NCI-H345 (cell line): Measurements from ENCODE around the gene ARSD.
"Not testable (repeated sequence)": the region's sequence is repeated elsewhere in the genome, so short reads cannot be mapped to it uniquely, and the experiment has no call there.

Source experiments
- DNase-seq: peaks from one replicate; lab custom pipeline; 2025; lab: John Stamatoyannopoulos, UW

The ARSD gene, protein sequence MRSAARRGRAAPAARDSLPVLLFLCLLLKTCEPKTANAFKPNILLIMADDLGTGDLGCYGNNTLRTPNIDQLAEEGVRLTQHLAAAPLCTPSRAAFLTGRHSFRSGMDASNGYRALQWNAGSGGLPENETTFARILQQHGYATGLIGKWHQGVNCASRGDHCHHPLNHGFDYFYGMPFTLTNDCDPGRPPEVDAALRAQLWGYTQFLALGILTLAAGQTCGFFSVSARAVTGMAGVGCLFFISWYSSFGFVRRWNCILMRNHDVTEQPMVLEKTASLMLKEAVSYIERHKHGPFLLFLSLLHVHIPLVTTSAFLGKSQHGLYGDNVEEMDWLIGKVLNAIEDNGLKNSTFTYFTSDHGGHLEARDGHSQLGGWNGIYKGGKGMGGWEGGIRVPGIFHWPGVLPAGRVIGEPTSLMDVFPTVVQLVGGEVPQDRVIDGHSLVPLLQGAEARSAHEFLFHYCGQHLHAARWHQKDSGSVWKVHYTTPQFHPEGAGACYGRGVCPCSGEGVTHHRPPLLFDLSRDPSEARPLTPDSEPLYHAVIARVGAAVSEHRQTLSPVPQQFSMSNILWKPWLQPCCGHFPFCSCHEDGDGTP

DNA sequence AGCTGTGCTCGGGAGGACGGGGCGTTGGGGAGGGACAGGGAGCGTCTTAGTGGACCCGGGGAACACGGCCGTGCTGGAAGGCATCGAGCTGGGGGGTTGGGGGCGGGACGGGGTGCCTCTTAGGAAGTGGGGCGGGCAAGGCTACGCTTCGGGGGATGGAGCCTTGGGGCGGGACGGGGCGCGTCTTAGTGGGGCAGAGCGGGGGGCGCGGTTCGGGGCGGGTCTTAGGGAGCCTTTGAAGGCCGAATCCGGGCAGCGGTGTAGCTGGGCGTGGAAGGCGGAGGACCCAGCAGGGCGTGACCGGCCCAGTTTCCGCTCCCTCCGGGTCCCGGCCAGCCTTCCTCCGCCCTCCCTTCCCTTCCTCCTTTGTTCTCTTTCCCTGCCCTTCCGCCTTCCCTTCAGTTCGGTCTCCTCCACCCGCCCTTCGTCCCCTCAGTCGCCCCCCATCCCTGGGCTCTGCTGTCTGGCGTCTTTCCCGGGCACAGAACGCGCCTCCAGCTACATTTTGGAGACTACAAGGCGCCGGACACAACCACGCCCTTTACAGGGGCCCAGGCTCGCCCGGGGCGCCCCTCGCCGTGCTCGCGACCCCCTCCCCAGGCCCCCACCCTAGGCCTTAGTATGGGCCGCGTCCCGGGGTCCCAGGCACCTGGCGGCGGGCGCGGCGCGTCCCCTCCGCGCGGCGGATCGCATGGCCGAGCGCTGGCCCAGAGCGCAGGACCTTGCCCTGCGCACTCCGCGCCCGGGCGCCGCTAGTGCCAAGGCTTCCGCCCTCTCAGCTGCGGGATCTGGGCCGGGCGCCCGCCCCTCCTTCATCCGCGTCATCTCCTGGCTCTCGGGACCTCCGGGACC, at the start of gene ARSD:
Gene ARSD (minus strand): TSS at position 757 of the 852 bp plus-strand sequence. CDS start 64 bp downstream, at position 693.
- no peak for DNase-seq

DNA sequence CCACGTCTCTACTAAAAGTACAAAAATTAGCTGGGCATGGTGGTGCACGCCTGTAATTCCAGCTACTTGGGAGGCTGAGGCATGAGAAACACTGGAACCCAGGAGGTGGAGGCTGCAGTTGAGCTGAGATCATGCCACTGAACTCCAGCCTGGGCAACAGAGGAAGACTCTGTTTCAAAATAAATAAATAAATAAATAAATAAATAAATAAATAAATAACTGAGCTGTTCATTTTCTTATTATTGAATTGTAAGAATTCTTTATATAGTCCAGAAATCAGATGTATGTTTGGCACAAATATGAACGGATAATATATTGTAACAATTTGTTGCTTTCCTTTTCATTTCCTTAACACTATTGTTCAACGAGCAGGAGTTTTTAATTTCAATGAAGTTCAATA, 49.5 kb upstream of the ARSD start:
- not testable (repeated sequence) for DNase-seq

DNA sequence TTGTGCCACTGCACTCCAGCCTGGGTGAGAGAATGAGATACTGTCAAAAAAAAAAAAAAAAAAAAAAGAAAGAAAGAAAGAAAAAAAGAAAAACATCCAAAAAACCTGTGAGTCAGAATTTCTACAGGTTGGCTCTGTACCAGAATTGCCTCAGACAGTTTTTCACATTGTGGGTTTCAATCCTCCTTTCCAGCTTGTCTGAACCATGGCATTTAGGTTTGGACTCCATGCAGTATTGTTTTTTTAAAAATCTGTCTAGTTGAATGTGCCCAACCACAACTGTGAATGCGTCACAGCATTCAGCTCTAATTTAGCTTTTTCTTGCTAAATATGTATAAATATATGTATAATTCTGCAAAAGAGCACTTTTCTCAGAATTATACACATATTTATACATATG, 45.8 kb upstream of the ARSD start:
- DNase-seq, result no peak

DNA sequence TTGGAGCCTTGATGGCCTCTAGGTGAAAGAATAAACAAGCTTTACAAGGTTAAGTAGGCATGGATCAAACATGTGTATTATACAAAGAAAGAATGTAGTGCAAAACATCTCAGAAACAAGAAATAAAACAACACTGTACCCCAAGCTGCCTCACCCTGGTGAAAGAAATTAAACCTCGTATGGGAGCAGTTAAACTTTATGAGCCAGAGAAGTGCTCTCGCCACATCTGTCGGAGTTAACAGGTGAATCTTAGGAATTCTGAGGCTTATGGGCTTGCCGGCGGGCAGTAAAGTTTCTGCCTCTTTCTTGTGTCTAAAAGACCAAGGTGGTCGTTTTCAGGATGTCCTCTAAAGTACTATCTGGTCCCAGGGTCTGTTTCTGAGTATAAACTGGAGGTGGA, 43.3 kb upstream of the ARSD start:
- DNase-seq, result no peak

DNA sequence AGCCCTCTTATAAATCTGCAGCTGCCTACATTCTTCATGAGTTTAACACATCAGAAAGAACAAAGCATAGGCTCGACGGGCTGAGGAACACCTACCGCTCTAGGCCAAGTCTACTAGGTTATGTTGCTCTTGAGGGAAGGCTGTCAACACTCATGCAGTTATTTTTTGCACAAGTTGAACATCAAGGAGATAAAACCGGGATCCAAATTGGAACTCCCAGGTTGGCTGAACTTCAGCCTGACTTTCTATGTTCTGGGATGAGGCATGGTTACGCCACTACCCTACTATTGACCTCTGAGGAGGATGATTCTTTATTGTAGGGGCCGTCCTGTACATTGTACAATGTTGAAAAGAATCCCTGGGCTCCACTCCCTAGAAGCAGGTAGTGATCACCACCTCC, 39.9 kb upstream of the ARSD start:
- DNase-seq, result no peak

DNA sequence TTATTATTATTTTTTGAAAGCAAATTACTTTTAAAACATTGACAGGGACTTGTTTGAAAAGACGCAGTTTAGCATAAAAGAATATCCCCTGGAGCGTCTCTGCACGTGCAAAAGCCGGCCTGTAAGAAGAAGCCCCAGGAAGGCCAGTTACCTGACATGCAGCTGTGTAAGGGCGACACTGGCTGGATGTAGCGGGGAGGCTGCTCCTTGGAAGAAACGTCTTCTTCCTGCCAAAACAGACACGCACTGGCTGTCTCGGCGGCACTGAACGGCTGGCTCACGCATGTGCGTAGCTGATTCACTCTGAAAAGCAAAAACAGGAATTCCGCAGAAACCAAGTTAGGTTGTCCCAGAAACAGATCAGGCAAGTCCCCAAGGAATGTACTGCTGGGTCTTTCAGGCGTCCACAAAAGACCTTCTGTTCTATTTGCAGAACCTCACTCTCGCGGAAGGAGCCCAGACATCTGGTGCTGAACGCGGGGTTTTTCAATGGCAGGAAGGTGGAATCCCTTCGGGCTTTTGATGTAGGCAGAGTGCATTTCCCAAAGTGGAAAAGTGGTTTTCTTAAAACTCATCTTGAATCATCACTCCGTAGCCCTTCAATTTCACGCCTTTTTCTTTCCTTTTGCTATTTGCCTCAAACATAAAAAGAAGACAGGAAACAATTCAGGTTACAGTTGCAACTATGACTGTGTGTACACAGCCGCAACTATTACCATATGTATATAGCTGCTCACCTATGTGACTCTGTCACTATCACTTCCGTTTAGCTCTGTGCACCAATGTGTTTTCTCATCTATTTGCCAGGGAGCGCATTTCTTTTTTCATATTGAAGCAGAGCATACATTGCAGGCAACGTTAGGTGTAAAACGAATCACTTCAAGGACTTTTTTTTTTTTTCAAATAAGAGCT, 39.1 kb upstream of the ARSD start:
- DNase-seq, result no peak

DNA sequence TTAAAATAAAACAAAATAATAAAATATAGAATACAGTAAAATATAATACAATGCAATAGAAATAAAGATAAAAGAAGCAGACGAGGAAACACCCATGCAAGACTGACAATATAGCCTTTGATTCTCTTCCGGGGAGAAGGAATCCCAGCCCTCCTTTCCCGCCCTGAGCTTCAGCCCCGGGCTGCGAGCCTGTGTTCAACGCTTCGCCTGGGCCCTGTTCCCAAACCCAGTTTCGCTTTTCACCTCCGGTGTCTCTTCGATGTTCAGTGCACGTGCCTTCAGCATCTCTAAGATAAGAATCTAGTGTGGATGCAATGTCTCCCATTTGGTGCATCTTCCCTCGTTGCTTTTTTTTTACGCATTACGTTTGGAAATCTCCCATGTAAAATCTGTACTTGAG, 38.4 kb upstream of the ARSD start:
- DNase-seq, result no peak

DNA sequence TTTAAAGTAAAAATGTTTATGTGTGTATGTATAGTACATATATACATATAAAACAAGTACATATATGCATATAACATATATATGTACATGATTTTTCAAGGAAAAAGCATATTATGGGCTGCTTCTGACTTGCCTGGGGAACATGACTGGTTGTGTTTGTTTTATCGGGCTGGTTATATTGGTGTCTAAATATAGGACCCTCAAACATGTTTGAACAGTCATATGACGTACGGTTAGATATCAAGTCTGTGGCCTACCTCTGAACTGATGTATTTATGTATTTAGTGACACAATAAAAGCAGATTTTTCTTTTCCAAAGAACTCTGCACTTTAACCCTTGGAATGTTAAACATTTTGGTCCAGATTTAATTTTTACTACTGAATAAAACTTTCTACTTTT, 37.9 kb upstream of the ARSD start:
- no peak for DNase-seq

DNA sequence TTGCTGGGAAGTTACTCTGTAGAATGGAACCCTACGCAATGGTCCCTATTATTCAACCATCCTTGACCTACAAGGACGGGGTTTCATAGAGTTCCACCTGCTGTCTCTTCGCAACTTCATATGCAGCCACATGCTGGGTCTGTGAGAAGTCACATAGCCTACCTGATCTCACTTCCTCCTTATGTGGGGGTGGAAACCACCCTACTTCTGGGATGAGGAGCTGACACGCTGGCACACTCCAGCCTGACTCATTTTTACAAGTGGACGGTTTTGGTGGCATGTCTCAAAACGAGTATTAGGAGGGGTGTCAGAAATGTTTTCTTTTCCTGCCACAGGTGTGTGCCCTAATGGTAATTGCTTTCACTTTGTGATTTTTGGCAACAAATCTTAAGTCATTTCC, 36.8 kb upstream of the ARSD start:
- no peak for DNase-seq

DNA sequence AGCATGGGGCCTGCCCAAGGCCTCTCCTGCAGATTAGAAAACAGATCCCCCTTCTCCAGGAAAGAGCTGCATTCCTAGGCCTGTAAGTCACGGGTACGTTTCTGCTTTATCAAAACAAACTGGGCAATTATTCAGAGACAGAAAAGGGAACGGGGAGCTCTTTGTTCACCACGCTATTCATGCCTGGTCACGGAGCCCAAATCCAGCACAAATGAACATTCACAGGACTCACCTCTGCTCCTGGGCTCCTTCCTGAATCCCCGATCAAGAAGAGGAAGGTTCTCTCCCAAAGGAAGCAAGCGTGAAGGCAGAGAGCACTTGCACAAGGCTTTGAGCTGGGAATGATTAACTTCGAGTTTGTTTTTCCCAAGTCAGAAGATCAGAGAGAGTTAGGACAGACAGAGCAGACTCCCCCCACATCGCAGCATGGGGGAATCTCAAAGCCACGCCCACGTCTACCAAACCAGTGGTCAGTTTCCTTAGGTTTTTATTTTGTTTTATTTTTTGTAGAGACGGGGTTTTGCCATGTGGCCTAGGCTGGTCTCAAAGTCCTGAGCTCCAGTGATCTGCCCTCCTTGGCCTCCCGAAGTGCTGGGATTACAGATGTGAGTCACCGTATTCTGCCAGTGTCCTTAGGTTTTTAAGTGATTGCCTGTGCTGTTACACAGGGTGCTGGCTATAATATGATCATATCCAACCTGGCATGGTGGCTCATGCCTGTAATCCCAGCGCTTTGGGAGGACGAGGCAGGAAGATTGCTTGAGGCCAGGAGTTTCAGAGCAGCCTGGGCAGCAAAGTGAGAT, 35.1 kb upstream of the ARSD start:
- not testable (repeated sequence) for DNase-seq

DNA sequence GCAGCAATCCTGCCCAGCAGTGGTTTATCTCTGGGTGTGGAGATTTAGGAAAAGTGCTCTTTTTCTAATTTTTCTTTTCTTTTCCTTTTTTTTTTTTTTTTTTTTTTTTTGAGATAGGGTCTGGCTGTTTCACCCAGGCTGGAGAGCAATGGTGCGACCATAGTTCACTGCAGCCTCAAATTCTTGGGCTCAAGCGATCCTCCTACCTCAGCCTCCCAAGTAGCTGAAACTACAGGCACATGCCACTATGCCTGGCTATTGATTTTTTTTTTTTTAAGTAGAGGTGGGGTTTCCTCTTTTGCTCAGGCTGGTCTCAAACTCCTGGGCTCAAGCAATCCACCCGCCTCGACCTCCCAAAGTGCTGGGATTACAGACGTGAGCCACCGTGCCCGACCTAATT, 34.3 kb upstream of the ARSD start:
- DNase-seq, result not testable (repeated sequence)

DNA sequence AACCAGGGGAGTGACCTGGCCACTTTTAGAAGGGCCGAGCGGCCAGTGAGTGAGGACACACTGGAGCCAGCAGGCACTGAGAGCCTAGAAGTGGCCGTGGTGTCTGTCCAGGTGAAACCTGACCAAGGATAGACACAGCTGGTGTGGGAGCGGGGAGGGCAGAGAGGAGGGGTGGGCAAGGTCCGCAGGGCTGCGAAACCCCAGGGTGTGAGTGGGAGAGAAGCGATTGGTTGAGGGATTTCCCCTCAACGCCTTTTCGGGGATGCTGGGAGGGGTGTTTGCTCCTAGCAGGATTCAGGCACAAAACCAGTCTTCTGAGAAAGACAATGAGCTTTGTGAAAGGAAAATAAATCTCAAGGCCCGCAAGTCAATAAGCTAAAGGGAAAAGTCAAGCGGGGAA, 33.2 kb upstream of the ARSD start:
- no peak for DNase-seq

DNA sequence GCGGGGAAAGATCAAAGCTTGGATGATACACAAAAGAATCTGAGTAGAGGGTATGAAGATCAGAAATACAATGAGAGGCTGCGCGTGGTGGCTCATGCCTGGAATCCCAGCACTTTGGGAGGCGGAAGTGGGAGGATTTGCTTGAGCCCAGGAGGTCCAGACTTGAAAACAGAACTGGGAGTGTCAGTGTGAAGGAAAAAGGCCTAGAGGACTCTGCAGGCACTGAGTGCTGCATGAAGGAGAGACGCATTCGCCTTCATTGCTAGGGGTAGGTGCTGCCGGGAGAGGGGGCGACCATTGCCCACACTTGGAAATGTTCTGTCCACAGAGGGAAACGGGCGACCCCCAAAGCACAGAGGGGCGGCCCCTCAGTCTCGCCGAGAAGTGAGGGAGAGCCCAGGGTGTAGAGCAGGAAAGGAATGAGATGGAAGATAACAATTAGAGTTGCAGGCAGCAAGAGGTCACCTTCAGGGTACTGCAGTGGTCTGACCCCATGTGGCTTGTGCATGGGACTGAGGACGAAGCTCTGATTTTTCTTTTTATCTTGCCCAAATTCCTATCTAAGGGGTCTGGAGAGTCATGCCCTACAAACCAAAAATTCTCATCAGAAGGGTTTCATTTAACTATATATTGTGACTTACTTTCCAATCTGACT, 31.8 kb upstream of the ARSD start:
- DNase-seq, result no peak

DNA sequence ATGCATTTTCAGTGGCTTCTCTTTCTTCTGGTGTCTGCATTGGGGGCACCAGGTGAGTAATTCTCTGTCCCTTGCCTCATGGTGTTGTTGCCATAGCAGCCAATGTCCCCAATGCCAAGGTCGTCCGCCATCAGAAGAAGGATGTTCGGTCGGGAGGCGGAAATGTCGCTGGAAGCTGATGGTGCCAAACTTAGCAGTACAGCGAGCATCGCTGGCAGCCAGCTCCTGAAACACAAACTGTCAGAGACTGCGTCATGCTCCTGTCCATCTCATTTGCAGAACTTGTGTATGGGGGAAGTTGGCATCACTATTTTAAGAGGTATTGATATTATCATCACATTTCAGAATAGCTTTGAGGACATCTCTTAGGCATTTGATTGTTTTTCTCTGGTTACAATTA, 29.1 kb upstream of the ARSD start:
- no peak for DNase-seq

DNA sequence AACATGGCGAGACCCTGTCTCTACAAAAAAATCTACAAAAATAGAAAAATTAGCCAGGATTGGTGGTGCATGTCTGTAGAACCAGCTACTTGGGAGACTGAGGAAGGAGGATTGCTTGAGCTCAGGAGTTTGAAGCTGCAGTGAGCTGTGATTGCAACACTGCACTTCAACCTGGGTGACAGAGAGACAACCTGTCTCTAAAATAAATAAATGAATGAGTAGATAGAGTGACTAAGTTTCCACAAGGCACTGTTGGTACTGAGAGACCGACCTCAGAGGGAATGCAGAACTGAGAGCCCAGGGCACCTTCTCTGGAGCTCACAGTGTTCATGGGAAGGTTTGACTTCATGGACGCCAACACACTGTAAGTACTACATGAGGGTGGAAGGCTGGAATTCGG, 26.7 kb upstream of the ARSD start:
- DNase-seq, result no peak

DNA sequence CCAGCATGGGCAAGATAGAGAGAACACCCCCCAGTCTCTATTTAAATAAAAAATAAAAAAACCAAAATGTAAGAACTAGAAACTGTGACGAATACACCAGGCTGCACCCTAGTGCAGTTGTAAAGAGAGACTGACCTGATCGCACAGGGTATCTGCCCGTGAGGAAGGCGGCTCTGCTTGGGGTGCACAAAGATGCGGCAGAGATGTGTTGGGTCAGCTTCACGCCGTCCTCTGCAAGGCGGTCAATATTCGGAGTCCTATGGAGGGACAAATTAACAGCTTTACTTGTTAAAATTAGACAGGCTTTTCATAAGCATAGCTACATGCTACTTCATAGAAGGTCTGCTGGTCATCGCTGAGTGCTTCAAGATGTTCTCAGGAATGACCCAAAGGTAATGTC, 26.1 kb upstream of the ARSD start:
- DNase-seq, result no peak

DNA sequence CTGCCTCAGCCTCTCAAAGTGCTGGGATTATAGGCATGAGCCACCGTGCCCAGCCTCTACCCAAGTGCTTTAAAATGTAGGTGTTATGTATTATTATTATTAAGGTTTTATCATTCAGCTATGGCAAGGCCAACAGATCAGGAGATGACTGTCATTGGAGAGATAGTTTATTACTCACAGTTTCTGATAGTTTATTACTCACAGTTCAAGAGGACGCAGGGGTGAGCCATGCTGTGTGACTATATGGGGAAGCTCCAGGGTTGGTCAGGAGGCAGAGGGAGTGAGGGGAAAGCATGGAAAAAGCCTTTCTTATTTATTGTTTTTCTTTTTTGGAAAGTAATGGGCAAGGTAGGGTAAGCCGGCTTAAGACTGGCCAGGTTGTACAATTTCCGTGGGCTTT, 25.4 kb upstream of the ARSD start:
- DNase-seq, result no peak

DNA sequence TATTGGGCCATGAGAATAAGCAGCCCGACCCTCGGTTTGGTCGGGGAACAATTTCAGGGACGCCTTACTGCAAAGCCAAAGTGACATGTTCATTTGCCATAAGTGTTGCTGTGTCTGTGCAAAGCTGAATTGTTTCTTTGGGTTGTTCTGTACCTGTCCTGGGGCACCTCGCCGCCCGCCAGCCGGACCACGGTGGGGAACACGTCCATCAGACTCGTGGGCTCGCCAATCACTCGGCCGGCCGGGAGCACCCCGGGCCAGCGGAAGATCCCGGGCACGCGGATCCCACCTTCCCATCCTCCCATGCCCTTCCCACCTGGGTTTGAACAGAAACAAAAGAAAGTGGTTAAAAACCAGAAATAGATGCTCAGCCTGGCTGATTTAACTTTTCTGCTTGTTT, 8.8 kb upstream of the ARSD start:
- not testable (repeated sequence) for DNase-seq

DNA sequence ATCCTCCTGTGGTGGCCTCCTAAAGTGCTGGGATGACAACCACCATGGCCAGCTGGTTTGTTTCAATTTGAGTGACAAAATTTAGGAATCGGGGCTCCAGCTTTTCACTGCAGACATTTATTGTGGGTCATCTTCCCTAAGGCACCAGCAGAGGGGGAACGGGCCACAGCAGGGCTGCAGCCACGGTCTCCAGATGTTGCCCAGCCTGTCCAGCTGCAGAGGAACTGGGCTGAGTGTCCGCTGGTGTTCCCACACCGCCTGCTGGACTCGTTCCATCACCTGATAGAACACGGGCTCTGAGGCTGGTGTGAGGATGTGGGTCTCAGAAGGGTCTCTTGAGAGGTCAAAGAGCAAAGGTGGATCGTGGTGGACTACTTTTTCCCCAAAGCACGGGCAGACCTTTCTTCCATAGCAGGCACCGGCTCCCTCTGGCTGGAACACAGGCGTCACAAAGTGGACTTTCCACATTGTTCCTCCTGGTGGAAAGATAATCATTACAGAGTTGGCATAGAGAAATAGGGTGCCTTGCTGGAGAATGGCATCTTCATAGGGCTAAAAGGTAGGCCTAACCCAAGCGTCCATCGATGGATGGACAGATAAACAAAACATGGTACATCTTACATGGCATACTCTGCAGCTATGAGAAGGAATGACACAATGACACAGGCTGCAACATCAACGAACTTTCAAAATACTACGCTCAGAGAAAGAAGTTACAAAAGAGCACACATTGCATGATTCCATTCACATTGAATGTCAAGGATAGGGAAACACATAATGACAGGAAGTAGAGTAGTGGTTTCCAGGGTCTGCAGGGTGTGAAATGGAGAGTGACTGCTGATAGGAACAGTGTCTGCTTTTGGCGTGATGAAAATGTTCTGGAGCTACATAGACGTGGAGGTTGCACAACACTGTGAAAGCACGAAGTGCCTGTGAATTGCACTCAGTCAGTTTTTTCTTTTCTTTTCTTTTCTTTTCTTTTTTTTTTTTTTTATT, 5.9 kb upstream of the ARSD start:
- no peak for DNase-seq
